K562 (cell line): ENCODE data around the gene TRAF7. TPM values are rescaled to one million over a fixed set of nuclear protein-coding genes. Genes with fewer than 3 reads are reported as not detected.
A peak's percentile ranks its signal among the peaks of the same experiment; 100 is the strongest.

Experiments used
- CBX3 ChIP-seq, 2 experiments: IDR thresholded peaks; 1 replicate in 1 of 2; 2 replicates in 1 of 2; pipeline ENCODE4 v1.6.1; 2012; ENCODE audit warnings: inconsistent platforms in 2 of 2, low read length in 2 of 2, borderline replicate concordance in 1 of 2, control low read depth in 1 of 2
- E2F6 ChIP-seq, 2 experiments: IDR thresholded peaks; 2 replicates each; pipeline ENCODE4 v1.6.1; 2011; ENCODE audit warnings: borderline replicate concordance in 1 of 2, control low read depth in 1 of 2, low read depth in 1 of 2, low read length in 1 of 2, mild to moderate bottlenecking in 1 of 2, mixed read lengths in 1 of 2, moderate library complexity in 1 of 2; ENCODE audit not compliant: insufficient read depth in 1 of 2, insufficient read length in 1 of 2, poor library complexity in 1 of 2, severe bottlenecking in 1 of 2; ENCODE audit errors: extremely low read depth in 1 of 2
- NCOA4 ChIP-seq: fragments of 450-650 bp; IDR thresholded peaks from 2 replicates; pipeline ENCODE4 v1.6.1; 2018; ENCODE audit warnings: mild to moderate bottlenecking; ENCODE audit not compliant: partially characterized antibody
- SP1 ChIP-seq: sonication (generic); formaldehyde crosslinking; IDR thresholded peaks from 2 replicates; pipeline ENCODE4 v1.8.1; 2022; ENCODE audit warnings: mild to moderate bottlenecking, missing genetic modification reagents
- STAG1 ChIP-seq: sonication (generic); formaldehyde crosslinking; IDR thresholded peaks from 2 replicates; pipeline ENCODE4 v1.5.0; 2020; ENCODE audit warnings: missing genetic modification reagents, borderline replicate concordance
- TBP ChIP-seq: optimal IDR thresholded peaks from 2 replicates; pipeline ENCODE3; 2011; ENCODE audit warnings: low read depth, low read length, improper control_type of control experiment
- ZNF717 ChIP-seq: fragments of 250-450 bp; sonication (Bioruptor Pico); IDR thresholded peaks from 2 replicates; pipeline ENCODE4 v1.5.0; 2021
- ZNF77 ChIP-seq: fragments of 250-450 bp; sonication (Bioruptor Pico); IDR thresholded peaks from 2 replicates; pipeline ENCODE4 v1.5.0; 2020
- ZNF778 ChIP-seq: fragments of 450-650 bp; formaldehyde crosslinking; IDR thresholded peaks from 2 replicates; pipeline ENCODE4 v1.4.0; 2020; ENCODE audit warnings: mild to moderate bottlenecking, moderate library complexity
- polyA plus RNA-seq, 8 experiments: library from polyadenylated mRNA; depleted of rRNA in 4 of 8; stranded (reverse) in 5 of 8; unstranded in 3 of 8; fragments of >200 nt; fragmentation: Nextera tagmentation in 2 of 8; fragmentation: Illumina TruSeq in 1 of 8; extraction: Ambion mirVana in 2 of 8; extraction: Trizol in 1 of 8; gene quantifications; 2 replicates each; pipeline versions ENCODE4 v1.2.1 to v1.2.3, GENCODE V29; 2011 to 2014; ENCODE audit warnings: inconsistent platforms in 1 of 8, missing spikeins in 1 of 8
- total RNA-seq, 7 experiments: library from RNA; depleted of rRNA in 6 of 7; stranded (reverse); fragments of >200 nt in 6 of 7; fragmentation: Illumina TruSeq in 2 of 7; extraction: Trizol in 2 of 7; gene quantifications; 2 replicates each; pipeline versions ENCODE4 v1.2.1 to v1.2.3, GENCODE V29; 2011 to 2021; ENCODE audit warnings: low replicate concordance in 1 of 7
- TF ChIP-seq, protein P1 (sequence below): fragments of 450-650 bp; IDR thresholded peaks from 2 replicates; pipeline ENCODE4 v1.6.1; 2016; ENCODE audit warnings: mild to moderate bottlenecking, moderate library complexity
- TF ChIP-seq, protein P2 (sequence below), 3 experiments: IDR thresholded peaks in 2 of 3; conservative IDR thresholded peaks in 1 of 3; 2 replicates each; pipeline ENCODE4 v1.5.1; 2011 to 2012; ENCODE audit warnings: low read length in 3 of 3, mild to moderate bottlenecking in 3 of 3, control low read depth in 2 of 3, improper control_type of control experiment in 1 of 3, inconsistent platforms in 1 of 3, low read depth in 1 of 3, mixed read lengths in 1 of 3, moderate library complexity in 1 of 3; ENCODE audit not compliant: insufficient read depth in 2 of 3

The TRAF7 gene
- total and polyA plus RNA-seq, 9 of the 15 experiments (the other 6 are each of a cell fraction or from before 2014, with no cell fraction given), result 1.1 to 113 (median 41.6) TPM

DNA sequence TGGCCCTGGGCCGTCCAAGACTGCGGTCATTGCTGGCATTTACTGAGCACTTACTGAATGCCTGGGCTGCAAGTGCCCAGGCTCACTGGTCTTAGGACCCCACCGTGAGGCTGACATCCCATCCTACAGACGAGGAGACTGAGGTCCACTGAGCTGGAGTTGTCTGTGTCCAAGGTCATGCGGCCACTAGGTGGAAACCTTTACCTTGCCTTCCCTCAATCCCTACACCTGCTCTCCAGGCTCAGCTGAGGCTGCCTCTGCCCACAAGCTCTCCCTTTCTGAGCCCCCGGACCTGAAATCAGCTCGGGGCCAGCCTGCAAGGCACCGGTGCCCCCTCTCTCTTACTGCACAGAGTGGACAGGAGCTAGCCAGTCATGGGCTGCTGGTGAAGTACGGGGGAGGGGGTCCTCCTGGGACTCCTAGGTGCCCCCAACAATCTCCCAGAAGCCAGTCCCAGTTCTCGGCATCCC, 39.3 kb downstream of the TRAF7 start (continued):
- TF ChIP-seq, protein P1, sequence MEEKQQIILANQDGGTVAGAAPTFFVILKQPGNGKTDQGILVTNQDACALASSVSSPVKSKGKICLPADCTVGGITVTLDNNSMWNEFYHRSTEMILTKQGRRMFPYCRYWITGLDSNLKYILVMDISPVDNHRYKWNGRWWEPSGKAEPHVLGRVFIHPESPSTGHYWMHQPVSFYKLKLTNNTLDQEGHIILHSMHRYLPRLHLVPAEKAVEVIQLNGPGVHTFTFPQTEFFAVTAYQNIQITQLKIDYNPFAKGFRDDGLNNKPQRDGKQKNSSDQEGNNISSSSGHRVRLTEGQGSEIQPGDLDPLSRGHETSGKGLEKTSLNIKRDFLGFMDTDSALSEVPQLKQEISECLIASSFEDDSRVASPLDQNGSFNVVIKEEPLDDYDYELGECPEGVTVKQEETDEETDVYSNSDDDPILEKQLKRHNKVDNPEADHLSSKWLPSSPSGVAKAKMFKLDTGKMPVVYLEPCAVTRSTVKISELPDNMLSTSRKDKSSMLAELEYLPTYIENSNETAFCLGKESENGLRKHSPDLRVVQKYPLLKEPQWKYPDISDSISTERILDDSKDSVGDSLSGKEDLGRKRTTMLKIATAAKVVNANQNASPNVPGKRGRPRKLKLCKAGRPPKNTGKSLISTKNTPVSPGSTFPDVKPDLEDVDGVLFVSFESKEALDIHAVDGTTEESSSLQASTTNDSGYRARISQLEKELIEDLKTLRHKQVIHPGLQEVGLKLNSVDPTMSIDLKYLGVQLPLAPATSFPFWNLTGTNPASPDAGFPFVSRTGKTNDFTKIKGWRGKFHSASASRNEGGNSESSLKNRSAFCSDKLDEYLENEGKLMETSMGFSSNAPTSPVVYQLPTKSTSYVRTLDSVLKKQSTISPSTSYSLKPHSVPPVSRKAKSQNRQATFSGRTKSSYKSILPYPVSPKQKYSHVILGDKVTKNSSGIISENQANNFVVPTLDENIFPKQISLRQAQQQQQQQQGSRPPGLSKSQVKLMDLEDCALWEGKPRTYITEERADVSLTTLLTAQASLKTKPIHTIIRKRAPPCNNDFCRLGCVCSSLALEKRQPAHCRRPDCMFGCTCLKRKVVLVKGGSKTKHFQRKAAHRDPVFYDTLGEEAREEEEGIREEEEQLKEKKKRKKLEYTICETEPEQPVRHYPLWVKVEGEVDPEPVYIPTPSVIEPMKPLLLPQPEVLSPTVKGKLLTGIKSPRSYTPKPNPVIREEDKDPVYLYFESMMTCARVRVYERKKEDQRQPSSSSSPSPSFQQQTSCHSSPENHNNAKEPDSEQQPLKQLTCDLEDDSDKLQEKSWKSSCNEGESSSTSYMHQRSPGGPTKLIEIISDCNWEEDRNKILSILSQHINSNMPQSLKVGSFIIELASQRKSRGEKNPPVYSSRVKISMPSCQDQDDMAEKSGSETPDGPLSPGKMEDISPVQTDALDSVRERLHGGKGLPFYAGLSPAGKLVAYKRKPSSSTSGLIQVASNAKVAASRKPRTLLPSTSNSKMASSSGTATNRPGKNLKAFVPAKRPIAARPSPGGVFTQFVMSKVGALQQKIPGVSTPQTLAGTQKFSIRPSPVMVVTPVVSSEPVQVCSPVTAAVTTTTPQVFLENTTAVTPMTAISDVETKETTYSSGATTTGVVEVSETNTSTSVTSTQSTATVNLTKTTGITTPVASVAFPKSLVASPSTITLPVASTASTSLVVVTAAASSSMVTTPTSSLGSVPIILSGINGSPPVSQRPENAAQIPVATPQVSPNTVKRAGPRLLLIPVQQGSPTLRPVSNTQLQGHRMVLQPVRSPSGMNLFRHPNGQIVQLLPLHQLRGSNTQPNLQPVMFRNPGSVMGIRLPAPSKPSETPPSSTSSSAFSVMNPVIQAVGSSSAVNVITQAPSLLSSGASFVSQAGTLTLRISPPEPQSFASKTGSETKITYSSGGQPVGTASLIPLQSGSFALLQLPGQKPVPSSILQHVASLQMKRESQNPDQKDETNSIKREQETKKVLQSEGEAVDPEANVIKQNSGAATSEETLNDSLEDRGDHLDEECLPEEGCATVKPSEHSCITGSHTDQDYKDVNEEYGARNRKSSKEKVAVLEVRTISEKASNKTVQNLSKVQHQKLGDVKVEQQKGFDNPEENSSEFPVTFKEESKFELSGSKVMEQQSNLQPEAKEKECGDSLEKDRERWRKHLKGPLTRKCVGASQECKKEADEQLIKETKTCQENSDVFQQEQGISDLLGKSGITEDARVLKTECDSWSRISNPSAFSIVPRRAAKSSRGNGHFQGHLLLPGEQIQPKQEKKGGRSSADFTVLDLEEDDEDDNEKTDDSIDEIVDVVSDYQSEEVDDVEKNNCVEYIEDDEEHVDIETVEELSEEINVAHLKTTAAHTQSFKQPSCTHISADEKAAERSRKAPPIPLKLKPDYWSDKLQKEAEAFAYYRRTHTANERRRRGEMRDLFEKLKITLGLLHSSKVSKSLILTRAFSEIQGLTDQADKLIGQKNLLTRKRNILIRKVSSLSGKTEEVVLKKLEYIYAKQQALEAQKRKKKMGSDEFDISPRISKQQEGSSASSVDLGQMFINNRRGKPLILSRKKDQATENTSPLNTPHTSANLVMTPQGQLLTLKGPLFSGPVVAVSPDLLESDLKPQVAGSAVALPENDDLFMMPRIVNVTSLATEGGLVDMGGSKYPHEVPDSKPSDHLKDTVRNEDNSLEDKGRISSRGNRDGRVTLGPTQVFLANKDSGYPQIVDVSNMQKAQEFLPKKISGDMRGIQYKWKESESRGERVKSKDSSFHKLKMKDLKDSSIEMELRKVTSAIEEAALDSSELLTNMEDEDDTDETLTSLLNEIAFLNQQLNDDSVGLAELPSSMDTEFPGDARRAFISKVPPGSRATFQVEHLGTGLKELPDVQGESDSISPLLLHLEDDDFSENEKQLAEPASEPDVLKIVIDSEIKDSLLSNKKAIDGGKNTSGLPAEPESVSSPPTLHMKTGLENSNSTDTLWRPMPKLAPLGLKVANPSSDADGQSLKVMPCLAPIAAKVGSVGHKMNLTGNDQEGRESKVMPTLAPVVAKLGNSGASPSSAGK, result no peak
- no peak for TF ChIP-seq ZNF77 (CRISPR knock-in tag)
- peak; percentile 14 for TF ChIP-seq TBP
- 0 out of 2 replicates have a peak, but pooled peaks have one; percentile 38 for TF ChIP-seq SP1
- peak; percentile 18 for TF ChIP-seq NCOA4
- TF ChIP-seq CBX3 (IDR thresholded peaks at IDR 0.05; ENCODE audit: borderline replicate concordance in 1 of 2, low read length in 2 of 2), result peak in 1 of 2 experiments; percentile 48; a peak in 1 of 3 replicates
- no peak for TF ChIP-seq ZNF717 (CRISPR knock-in tag)
- TF ChIP-seq, protein P2, sequence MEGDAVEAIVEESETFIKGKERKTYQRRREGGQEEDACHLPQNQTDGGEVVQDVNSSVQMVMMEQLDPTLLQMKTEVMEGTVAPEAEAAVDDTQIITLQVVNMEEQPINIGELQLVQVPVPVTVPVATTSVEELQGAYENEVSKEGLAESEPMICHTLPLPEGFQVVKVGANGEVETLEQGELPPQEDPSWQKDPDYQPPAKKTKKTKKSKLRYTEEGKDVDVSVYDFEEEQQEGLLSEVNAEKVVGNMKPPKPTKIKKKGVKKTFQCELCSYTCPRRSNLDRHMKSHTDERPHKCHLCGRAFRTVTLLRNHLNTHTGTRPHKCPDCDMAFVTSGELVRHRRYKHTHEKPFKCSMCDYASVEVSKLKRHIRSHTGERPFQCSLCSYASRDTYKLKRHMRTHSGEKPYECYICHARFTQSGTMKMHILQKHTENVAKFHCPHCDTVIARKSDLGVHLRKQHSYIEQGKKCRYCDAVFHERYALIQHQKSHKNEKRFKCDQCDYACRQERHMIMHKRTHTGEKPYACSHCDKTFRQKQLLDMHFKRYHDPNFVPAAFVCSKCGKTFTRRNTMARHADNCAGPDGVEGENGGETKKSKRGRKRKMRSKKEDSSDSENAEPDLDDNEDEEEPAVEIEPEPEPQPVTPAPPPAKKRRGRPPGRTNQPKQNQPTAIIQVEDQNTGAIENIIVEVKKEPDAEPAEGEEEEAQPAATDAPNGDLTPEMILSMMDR (IDR thresholded peaks at IDR 0.05 in 2 of 3, conservative IDR thresholded peaks at IDR 0.05 in 1 of 3; ENCODE audit: insufficient read depth in 2 of 3, low read depth in 1 of 3, low read length in 3 of 3), result peak; percentile 67 to 84 (median 75)
- no peak for TF ChIP-seq ZNF778 (CRISPR knock-in tag)
- peak; percentile 83; the same call in 1 of the 2 replicates for TF ChIP-seq STAG1 (CRISPR knock-in tag)
- TF ChIP-seq E2F6 (IDR thresholded peaks at IDR 0.05; ENCODE audit: borderline replicate concordance in 1 of 2, extremely low read depth in 1 of 2, insufficient read depth in 1 of 2, insufficient read length in 1 of 2, low read depth in 1 of 2, low read length in 1 of 2, poor library complexity in 1 of 2, severe bottlenecking in 1 of 2), result no peak
